Measurements from ENCODE around the gene TASOR2.
A peak's percentile ranks its signal among the peaks of the same experiment; 100 is the strongest.

Gene TASOR2

DNA sequence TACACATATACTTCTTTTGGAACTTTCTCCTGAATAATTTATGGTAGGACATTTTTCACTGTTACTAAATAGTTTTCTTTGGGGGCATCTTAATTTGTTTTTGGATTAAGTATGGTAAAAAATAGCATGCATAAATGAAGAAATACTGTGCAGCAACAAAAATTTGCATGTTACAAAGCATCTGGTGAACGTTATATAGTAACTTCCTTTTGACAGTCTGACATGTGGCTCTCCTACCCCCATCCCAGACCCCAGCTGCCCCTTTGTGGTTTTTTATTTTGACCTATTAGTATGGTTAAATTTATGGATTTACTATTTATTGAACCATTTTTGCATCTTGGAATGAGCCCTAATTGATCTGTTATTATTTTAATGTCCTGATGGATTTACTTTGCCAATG, 9.9 kb downstream of the TASOR2 start:
- no peak for DNase-seq (ENCODE audit: insufficient read length)
- no peak for FAIRE-seq
- TF ChIP-seq POLR2A (IDR thresholded peaks at IDR 0.05; ENCODE audit: low read depth, low read length) (no peak), TAF1 (IDR thresholded peaks at IDR 0.05; ENCODE audit: borderline replicate concordance, low read depth, low read length) (no peak), POLR2AphosphoS5 (IDR thresholded peaks at IDR 0.05; ENCODE audit: low read depth, low read length) (no peak)

DNA sequence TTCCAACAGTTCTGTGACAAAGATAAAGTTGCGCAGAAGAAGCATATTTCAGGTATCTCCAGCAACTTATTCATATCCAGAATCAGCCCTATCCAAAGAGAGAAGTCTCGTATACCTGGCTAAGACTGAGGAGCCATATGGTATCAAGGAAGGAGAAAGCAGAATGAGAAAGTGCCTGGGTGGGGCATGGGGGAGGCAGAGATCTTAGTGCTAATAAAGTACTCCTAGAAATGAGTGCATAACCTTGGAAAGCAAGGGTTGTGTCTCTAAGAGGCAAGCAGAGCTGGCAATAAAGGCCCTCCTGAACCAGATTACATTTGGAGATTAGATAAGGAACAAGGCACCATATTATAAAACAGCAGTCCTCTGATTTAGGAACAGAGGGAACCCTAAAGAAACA, 12.7 kb downstream of the TASOR2 start:
- no peak for TF ChIP-seq POLR2AphosphoS5 (IDR thresholded peaks at IDR 0.05; ENCODE audit: low read depth, low read length)
- TF ChIP-seq TAF1 (IDR thresholded peaks at IDR 0.05; ENCODE audit: borderline replicate concordance, low read depth, low read length) = no peak
- no peak for TF ChIP-seq POLR2A (IDR thresholded peaks at IDR 0.05; ENCODE audit: low read depth, low read length)
- DNase-seq (ENCODE audit: insufficient read length) (no peak), FAIRE-seq (no peak)

DNA sequence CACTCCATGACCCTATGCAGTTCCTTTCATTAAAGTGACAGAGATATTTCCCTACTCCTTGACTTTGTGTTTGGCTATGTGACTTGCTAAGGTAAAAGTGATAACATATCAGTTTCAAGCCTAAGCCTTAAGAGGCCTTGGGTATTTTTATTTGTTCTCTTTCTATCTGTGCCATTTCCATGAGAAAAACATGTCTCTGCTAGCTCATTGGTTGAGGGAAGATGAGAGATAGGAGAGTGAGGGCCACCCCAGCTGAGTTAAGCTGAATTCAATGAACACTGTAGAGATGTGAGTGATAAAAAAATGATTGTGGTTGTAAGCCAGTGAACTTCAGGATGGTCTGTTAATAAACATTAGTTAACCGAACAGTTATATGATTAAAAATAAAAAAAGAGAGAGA, 13.4 kb downstream of the TASOR2 start:
- DNase-seq (ENCODE audit: insufficient read length) (no peak), FAIRE-seq (peak; percentile 65)

DNA sequence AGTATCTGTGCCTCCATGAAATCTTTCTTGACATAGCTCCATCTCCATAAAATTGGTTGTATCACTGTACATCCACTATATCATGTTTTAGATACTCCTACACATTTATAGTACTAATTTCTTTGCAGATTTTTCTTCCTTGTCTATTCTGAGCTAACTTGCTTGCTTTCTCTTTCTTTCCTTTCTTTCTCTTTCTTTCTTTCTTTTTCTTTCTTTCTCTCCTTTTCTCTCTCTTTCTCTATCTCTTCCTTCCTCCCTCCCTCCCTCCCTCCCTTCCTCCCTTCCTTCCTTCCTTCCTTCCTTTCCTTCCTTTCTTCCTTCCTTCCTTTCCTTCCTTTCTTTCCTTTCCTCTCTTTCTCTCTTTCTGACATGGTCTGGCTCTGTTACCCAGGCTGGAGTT, 23.7 kb downstream of the TASOR2 start:
- TF ChIP-seq POLR2A (IDR thresholded peaks at IDR 0.05; ENCODE audit: low read depth, low read length) (no peak), POLR2AphosphoS5 (IDR thresholded peaks at IDR 0.05; ENCODE audit: low read depth, low read length) (no peak), TAF1 (IDR thresholded peaks at IDR 0.05; ENCODE audit: borderline replicate concordance, low read depth, low read length) (no peak)
- DNase-seq (ENCODE audit: insufficient read length) (no peak), FAIRE-seq (no peak)

More for the DNA sequence above, 13.4 kb downstream of the TASOR2 start:
- no peak for TF ChIP-seq TAF1 (IDR thresholded peaks at IDR 0.05; ENCODE audit: borderline replicate concordance, low read depth, low read length)
- TF ChIP-seq POLR2AphosphoS5 (IDR thresholded peaks at IDR 0.05; ENCODE audit: low read depth, low read length) = no peak
- no peak for TF ChIP-seq POLR2A (IDR thresholded peaks at IDR 0.05; ENCODE audit: low read depth, low read length)

DNA sequence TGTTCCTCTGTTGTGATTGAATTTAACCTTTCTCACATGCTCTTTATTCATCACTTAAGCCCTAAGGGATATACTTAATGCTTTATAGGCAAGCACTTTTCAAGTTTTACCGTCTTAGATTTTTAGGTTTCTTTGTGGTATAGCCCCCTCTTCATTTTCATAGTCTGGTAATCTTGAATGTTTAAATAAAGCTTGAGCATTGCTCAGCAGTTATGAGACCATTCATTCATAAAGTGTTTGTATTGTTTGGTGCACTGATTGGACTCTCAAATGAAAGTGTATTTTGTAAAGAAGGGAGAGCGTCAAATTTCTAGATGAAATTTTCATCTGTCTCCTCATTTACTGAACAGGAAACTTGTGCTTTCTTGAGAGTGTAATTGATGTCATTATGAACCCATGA, 25.2 kb downstream of the TASOR2 start:
- FAIRE-seq = peak; percentile 70
- DNase-seq (ENCODE audit: insufficient read length) = no peak
- TF ChIP-seq POLR2A (IDR thresholded peaks at IDR 0.05; ENCODE audit: low read depth, low read length) = no peak

DNA sequence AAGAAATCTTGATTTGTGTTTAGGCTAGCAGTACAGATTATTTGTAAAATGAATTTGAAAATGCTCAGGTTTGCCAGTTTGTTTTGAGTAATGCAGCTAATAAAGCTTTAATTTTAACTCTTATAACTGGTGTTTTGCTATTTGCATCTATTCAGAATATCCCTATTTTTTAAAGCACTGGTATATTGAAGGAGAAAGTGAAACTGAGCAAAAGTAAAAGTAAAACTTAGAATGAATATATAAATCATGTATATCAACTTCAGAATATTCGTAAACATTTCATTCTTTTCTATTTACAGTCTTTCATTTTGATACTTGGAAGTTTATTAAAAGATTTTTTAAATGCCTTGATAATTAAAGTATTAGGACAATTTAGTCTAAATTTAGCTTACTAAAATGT, 26.2 kb downstream of the TASOR2 start:
- no peak for TF ChIP-seq POLR2A (IDR thresholded peaks at IDR 0.05; ENCODE audit: low read depth, low read length)
- TF ChIP-seq TAF1 (IDR thresholded peaks at IDR 0.05; ENCODE audit: borderline replicate concordance, low read depth, low read length) = no peak
- no peak for TF ChIP-seq POLR2AphosphoS5 (IDR thresholded peaks at IDR 0.05; ENCODE audit: low read depth, low read length)
- no peak for DNase-seq (ENCODE audit: insufficient read length)
- FAIRE-seq = no peak

DNA sequence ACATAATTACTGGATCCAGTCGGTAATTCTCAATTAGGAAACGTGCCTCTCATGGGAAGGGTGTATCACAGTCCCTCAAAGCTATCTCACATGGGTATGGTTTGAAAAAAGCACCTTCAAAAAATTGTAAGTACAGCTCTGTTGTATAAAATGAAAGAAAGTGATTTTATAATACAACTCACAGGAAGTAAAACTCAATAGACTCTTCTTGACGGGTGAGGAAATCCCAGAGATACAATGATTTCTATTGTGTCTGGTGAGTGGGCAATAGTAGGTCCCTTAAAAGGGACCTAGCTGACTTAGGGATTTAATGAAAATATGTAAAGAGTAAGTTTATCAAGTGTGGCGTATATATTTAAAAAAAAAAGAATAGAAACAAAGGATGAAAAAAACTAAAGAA, 27.0 kb downstream of the TASOR2 start:
- FAIRE-seq = no peak
- DNase-seq (ENCODE audit: insufficient read length) = no peak
- no peak for TF ChIP-seq POLR2A (IDR thresholded peaks at IDR 0.05; ENCODE audit: low read depth, low read length)
- no peak for TF ChIP-seq TAF1 (IDR thresholded peaks at IDR 0.05; ENCODE audit: borderline replicate concordance, low read depth, low read length)
- TF ChIP-seq POLR2AphosphoS5 (IDR thresholded peaks at IDR 0.05; ENCODE audit: low read depth, low read length) = no peak

DNA sequence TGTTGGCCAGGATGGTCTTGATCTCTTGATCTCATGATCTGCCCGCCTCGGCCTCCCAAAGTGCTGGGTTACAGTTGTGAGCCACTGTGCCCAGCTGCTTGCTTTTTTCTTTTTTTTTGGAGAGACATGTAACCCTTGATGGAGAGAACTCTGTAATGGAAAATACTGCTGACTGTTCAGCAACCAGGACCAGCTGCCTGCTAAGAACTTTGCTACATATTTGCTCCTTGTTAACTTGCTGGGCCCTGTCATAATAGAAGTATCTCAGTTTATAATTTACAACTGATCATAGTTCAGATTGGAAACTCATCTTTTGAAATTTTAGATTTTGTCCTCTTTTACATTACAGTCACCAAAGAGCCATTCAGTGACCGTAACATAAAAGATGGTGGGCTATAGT, 34.9 kb downstream of the TASOR2 start:
- no peak for TF ChIP-seq TAF1 (IDR thresholded peaks at IDR 0.05; ENCODE audit: borderline replicate concordance, low read depth, low read length)
- TF ChIP-seq POLR2AphosphoS5 (IDR thresholded peaks at IDR 0.05; ENCODE audit: low read depth, low read length) = no peak
- no peak for TF ChIP-seq POLR2A (IDR thresholded peaks at IDR 0.05; ENCODE audit: low read depth, low read length)
- FAIRE-seq (no peak), DNase-seq (ENCODE audit: insufficient read length) (no peak)

DNA sequence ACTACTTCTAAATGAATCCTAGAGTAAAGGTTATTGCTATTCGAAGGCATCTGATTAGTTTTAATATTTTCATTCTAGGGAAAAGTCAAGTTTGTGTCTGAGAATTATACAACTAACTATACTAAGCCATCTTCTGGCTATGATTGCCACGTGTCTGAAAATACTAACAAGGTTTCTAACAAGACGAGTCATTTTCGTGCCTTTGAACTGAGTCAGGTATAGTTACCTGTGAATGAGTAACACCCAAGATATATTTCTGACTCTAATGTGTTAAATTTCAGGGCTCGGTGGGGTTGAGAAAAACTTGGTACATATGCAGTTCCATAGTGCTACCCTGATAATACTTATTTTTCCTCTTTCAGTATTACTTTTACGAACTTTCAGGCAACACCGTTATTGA, 35.5 kb downstream of the TASOR2 start:
- no peak for FAIRE-seq
- no peak for DNase-seq (ENCODE audit: insufficient read length)
- TF ChIP-seq TAF1 (IDR thresholded peaks at IDR 0.05; ENCODE audit: borderline replicate concordance, low read depth, low read length) = no peak
- TF ChIP-seq POLR2AphosphoS5 (IDR thresholded peaks at IDR 0.05; ENCODE audit: low read depth, low read length) = no peak
- TF ChIP-seq POLR2A (IDR thresholded peaks at IDR 0.05; ENCODE audit: low read depth, low read length) = no peak

DNA sequence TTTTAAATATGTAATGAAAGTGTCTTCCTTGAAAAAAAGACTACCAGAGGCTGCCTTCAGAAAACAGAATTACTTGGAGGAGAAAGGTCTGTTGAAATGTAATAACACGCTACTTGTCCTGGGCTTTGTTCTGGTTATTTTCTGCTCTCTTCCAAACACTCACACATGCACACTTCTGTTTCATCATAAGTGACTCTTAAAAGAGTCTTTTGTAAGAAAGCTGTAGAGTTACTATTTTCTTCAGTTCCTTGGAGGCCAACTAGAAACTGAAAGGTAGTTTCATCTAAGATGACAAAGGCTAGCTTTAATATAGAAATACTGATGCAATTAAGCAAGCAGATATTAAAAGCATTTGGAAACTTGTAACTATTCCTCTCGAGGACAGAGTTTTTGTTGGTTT, 39.1 kb downstream of the TASOR2 start:
- DNase-seq (ENCODE audit: insufficient read length) = no peak
- TF ChIP-seq TAF1 (IDR thresholded peaks at IDR 0.05; ENCODE audit: borderline replicate concordance, low read depth, low read length) = no peak
- TF ChIP-seq POLR2A (IDR thresholded peaks at IDR 0.05; ENCODE audit: low read depth, low read length) = no peak
- no peak for TF ChIP-seq POLR2AphosphoS5 (IDR thresholded peaks at IDR 0.05; ENCODE audit: low read depth, low read length)
- FAIRE-seq = peak; percentile 14

DNA sequence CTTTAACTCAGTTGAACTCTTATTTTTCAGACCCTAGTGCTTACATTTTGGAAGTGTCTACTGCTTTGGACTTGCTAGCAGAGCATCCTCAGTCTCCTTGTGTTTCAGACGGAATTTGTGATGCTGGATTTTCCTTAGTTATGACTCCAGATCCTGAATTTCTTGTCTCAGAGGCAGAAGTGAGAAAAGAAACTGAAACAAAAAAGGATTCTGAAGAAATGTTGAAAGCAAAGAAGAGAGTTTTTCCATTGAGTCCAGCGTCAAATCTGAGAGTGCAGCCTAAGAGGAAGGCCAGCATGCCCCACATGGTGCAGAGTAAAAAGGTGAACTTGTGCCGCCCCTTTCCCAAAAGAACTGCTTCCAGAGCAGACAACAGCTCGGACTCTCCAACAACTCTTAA, 46.1 kb downstream of the TASOR2 start:
- DNase-seq (ENCODE audit: insufficient read length) (no peak), FAIRE-seq (no peak)
- TF ChIP-seq TAF1 (IDR thresholded peaks at IDR 0.05; ENCODE audit: borderline replicate concordance, low read depth, low read length) (no peak), POLR2AphosphoS5 (IDR thresholded peaks at IDR 0.05; ENCODE audit: low read depth, low read length) (no peak)

DNA sequence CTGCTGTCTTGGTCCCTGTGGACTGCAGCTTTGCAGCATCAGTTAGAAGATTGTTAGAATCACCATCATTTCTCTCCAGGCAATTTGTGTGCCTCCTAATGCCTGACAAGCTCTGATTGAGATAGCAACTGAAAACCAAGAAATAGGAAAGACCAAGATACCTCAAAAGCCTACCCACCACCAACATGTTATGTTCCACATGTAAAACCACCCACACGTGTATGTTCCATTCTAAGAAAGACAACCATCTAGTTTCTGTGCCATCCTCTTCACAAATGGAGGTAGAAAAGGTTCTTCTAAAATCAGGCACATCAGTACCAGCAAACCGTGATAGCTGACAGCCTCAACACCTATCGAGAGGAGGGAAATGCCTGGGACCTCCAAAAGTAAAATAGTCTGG, 46.9 kb downstream of the TASOR2 start:
- TF ChIP-seq TAF1 (IDR thresholded peaks at IDR 0.05; ENCODE audit: borderline replicate concordance, low read depth, low read length) = no peak
- no peak for TF ChIP-seq POLR2AphosphoS5 (IDR thresholded peaks at IDR 0.05; ENCODE audit: low read depth, low read length)
- TF ChIP-seq POLR2A (IDR thresholded peaks at IDR 0.05; ENCODE audit: low read depth, low read length) = no peak
- FAIRE-seq (no peak), DNase-seq (ENCODE audit: insufficient read length) (no peak)

DNA sequence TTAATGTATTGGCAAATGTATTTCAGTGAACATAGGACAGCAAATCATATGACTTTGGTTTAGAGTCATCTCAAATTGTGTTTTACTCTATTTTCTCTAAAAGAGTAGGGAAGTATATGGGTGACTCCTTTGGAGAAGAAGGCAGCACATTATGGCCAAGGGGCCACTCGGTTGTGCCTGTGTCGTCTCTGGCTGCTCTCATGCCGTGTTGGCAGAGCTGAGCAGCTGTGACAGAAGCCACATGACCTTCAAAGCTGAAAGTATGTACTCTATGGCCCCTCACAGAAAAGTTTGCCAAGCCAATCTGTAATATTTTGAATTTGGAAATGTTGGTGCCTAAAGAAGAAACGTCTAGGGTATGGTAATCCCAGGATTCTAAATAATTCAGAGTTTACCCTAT, 47.5 kb downstream of the TASOR2 start:
- TF ChIP-seq POLR2A (IDR thresholded peaks at IDR 0.05; ENCODE audit: low read depth, low read length) (no peak), POLR2AphosphoS5 (IDR thresholded peaks at IDR 0.05; ENCODE audit: low read depth, low read length) (no peak), TAF1 (IDR thresholded peaks at IDR 0.05; ENCODE audit: borderline replicate concordance, low read depth, low read length) (no peak)
- DNase-seq (ENCODE audit: insufficient read length) (no peak), FAIRE-seq (peak; percentile 48)

Measured in GM12892 (cell line).